Esophagus squamous epithelium (tissue), 4 donors: ENCODE data around the gene SUSD3.

ENCODE experiments used
- CTCF ChIP-seq, 6 experiments: fragments of 450-650 bp in 4 of 6; fragments of 200-600 bp in 2 of 6; sonication (generic) in 2 of 6; IDR thresholded peaks; one replicate each; pipeline ENCODE4 v1.5.1; 2016 to 2019; ENCODE audit warnings: antibody characterized with exemption in 6 of 6, mild to moderate bottlenecking in 4 of 6, moderate library complexity in 4 of 6
- POLR2A ChIP-seq, 4 donors: fragments of 450-650 bp; IDR thresholded peaks; one replicate each; pipeline ENCODE4 v1.6.1; 2017; ENCODE audit warnings: antibody characterized with exemption in 4 of 4, mild to moderate bottlenecking in 4 of 4, moderate library complexity in 3 of 4

- TF ChIP-seq CTCF (IDR thresholded peaks at IDR 0.05) (no peak), POLR2A (IDR thresholded peaks at IDR 0.05) (no peak)
Observed at GRCh38 chr9:93115486-93116071, 57.1 kb downstream of the SUSD3 start.
